Mucosa of descending colon (tissue), 3 donors: ENCODE data around the gene IAPP. TPM values are rescaled to one million over a fixed set of nuclear protein-coding genes. Genes with fewer than 3 reads are reported as not detected.

Experiments
- ATAC-seq: fragments of 200-7000 bp; cut with Tn5 transposase; one replicate; pipeline ENCODE4 v1.9.1; 2020; ENCODE audit warnings: mild to moderate bottlenecking, moderate library complexity
- DNase-seq, 3 donors: peaks; one replicate each; pipeline ENCODE4 v3.0.0-alpha.2; 2020
- H3K36me3 ChIP-seq: fragments of 200-600 bp; one replicate; pipeline ENCODE4 v1.8.0; 2021; ENCODE audit warnings: low read depth, mild to moderate bottlenecking
- H3K4me1 ChIP-seq: fragments of 200-600 bp; one replicate; pipeline ENCODE4 v1.8.0; 2021; ENCODE audit warnings: low read depth, mild to moderate bottlenecking
- H3K4me3 ChIP-seq: fragments of 200-600 bp; one replicate; pipeline ENCODE4 v1.8.0; 2021; ENCODE audit warnings: mild to moderate bottlenecking
- H3K9me3 ChIP-seq: fragments of 200-600 bp; one replicate; pipeline ENCODE4 v1.8.0; 2021; ENCODE audit warnings: mild to moderate bottlenecking
- intact Hi-C, 2 donors: fragments of 100-400 bp; cut with DNase I in 1 of 2; cut with micrococcal nuclease in 1 of 2; formaldehyde crosslinking; loops; one replicate each; pipeline versions ENCODE4 v1.11.0 to v1.11.1; 2022; cut with DNase I, micrococcal nuclease
- total RNA-seq, 3 donors: library from RNA; stranded (reverse); fragmentation: NEBNext Ultra II Directional in 2 of 3; extraction: Animal tissue kit (Norgen Biotek cat#: 25700) in 2 of 3; gene quantifications; one replicate each; pipeline versions ENCODE4 v1.2.1 to v1.2.4, GENCODE V29; 2021 to 2023
- TF ChIP-seq, protein P1 (sequence below): fragments of 200-600 bp; IDR thresholded peaks from one replicate; pipeline ENCODE4 v1.8.0; 2022; ENCODE audit warnings: antibody characterized with exemption, mild to moderate bottlenecking
- donor health status: DM: no; HTN: no; CAD: no; lungs with moderate emphysema.
- donor health status: DM: no; HTN: no; CAD: no.
- donor health status: DM: no; HTN: yes; CAD: no.

IAPP gene
- total RNA-seq, 3 donors from 2014 or later = not detected

- H3K9me3 ChIP-seq = no peaks in the 10 kb centered on the region
- ATAC-seq = no peak
- TF ChIP-seq, protein P1, sequence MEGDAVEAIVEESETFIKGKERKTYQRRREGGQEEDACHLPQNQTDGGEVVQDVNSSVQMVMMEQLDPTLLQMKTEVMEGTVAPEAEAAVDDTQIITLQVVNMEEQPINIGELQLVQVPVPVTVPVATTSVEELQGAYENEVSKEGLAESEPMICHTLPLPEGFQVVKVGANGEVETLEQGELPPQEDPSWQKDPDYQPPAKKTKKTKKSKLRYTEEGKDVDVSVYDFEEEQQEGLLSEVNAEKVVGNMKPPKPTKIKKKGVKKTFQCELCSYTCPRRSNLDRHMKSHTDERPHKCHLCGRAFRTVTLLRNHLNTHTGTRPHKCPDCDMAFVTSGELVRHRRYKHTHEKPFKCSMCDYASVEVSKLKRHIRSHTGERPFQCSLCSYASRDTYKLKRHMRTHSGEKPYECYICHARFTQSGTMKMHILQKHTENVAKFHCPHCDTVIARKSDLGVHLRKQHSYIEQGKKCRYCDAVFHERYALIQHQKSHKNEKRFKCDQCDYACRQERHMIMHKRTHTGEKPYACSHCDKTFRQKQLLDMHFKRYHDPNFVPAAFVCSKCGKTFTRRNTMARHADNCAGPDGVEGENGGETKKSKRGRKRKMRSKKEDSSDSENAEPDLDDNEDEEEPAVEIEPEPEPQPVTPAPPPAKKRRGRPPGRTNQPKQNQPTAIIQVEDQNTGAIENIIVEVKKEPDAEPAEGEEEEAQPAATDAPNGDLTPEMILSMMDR = no peak
- H3K36me3 ChIP-seq = no peaks in the 10 kb centered on the region
- no peaks in the 10 kb centered on the region for H3K4me1 ChIP-seq
- intact Hi-C loops = no loop called here
- DNase-seq = no peak
- H3K4me3 ChIP-seq = no peak overlapping the region
Measured at GRCh38 chr12:21340403-21340802, 32.3 kb upstream of the IAPP start.

GRCh38 chr12:21341769-21342168, 30.9 kb upstream of the IAPP start:
- TF ChIP-seq, protein P1 = no peak
- no peak for DNase-seq
- Histone ChIP-seq H3K9me3 (no peaks in the 10 kb centered on the region), H3K4me1 (no peaks in the 10 kb centered on the region), H3K36me3 (no peaks in the 10 kb centered on the region), H3K4me3 (no peak overlapping the region)
- intact Hi-C loops = no loop called here
- no peak for ATAC-seq

- ATAC-seq = no peak
- TF ChIP-seq, protein P1 = no peak
Measured at GRCh38 chr12:21343636-21344035, 29.1 kb upstream of the IAPP start.

GRCh38 chr12:21346542-21347205, 26.0 kb upstream of the IAPP start:
- intact Hi-C loops = no loop called here
- ATAC-seq = no peak
- no peaks in the 10 kb centered on the region for H3K36me3 ChIP-seq
- H3K9me3 ChIP-seq = no peaks in the 10 kb centered on the region
- DNase-seq = no peak
- TF ChIP-seq, protein P1 = no peak
- H3K4me3 ChIP-seq = no peak overlapping the region
- no peaks in the 10 kb centered on the region for H3K4me1 ChIP-seq

More at GRCh38 chr12:21343636-21344035, 29.1 kb upstream of the IAPP start:
- DNase-seq = no peak
- Histone ChIP-seq H3K4me1 (no peaks in the 10 kb centered on the region), H3K9me3 (no peaks in the 10 kb centered on the region), H3K4me3 (no peak overlapping the region), H3K36me3 (no peaks in the 10 kb centered on the region)
- intact Hi-C loops = no loop called here

DNA sequence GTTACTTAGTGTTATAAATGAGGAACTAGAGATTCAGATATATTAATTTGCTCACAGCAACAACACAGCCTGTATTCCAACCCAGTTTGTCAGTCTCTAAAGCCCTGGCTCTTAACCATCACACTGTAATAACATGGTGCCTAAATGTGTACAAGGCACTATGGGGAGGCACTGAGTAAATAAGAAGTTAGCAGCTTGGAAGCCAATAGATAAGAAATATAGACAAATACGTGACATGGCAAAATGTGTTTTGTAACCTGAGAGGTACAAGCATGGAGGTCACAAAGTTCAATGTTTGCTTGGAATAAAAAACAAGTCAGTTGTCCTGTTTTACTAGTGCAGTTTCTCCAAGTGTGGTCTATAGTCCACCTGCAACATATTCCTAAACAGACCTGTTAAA, 21.7 kb upstream of the IAPP start:
- H3K9me3 ChIP-seq = no peaks in the 10 kb centered on the region
- intact Hi-C loops = no loop called here
- DNase-seq (no peak), ATAC-seq (no peak)
- no peak overlapping the region for H3K4me3 ChIP-seq
- no peaks in the 10 kb centered on the region for H3K4me1 ChIP-seq
- H3K36me3 ChIP-seq = no peaks in the 10 kb centered on the region
- TF ChIP-seq, protein P1 = no peak

DNA sequence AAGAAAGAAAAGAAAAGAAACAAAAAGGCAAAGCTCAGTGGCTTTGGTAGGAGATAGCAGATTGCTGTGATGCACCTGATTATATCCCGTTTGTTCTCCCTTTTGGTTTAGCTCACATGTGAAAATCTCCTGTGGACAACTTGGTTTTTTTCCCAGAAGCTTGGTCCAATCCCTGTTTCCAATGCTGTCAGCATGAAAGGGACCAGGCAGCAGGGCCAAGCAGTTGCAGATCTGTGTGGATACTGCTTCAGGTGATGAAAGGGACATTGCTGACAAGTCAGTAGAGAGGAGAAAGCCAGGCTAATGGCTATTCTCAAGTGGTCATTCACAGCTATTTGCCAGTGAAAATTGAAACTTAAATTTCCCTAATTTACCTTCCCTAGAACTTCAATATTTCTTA, 19.2 kb upstream of the IAPP start:
- ATAC-seq = no peak
- intact Hi-C loops = no loop called here
- no peak overlapping the region for H3K4me3 ChIP-seq
- no peaks in the 10 kb centered on the region for H3K9me3 ChIP-seq
- no peaks in the 10 kb centered on the region for H3K36me3 ChIP-seq
- H3K4me1 ChIP-seq = no peaks in the 10 kb centered on the region
- no peak for DNase-seq
- TF ChIP-seq, protein P1 = no peak
